GM23338 (cell line): ENCODE data around the gene ARHGEF10L.

Experiments used
- EZH2 ChIP-seq: fragments of 200-600 bp; sonication (generic); IDR thresholded peaks from one replicate; pipeline ENCODE4 v1.8.0; 2017; ENCODE audit warnings: antibody characterized with exemption, mild to moderate bottlenecking, low read depth; ENCODE audit not compliant: unreplicated experiment
- JUNB ChIP-seq: IDR thresholded peaks from one replicate; pipeline ENCODE4 v1.6.1; 2016; ENCODE audit warnings: antibody characterized with exemption; ENCODE audit not compliant: unreplicated experiment
- POLR2AphosphoS5 ChIP-seq: IDR thresholded peaks from 2 replicates; pipeline ENCODE4 v1.6.1; 2016; ENCODE audit warnings: antibody characterized with exemption, low read depth

- TF ChIP-seq EZH2, result no peak
- TF ChIP-seq POLR2AphosphoS5, result no peak
- no peak for TF ChIP-seq JUNB
Measured at GRCh38 chr1:17653276-17653675, 113.8 kb downstream of the ARHGEF10L start.
